Endodermal cell (in vitro differentiated cells): ENCODE data around the gene RAPGEF1. TPM values are rescaled to one million over a fixed set of nuclear protein-coding genes. Genes with fewer than 3 reads are reported as not detected.

ENCODE experiments used
- DNase-seq: peaks from one replicate; pipeline ENCODE4 v3.0.0-alpha.2; 2017
- H3K27ac ChIP-seq: 2 replicates; pipeline ENCODE4 v1.5.1; 2013; ENCODE audit warnings: mild to moderate bottlenecking, low read depth, low read length, moderate library complexity
- H3K27me3 ChIP-seq: 2 replicates; pipeline ENCODE4 v1.6.1; 2013; ENCODE audit warnings: mild to moderate bottlenecking, low read length, moderate library complexity; ENCODE audit not compliant: insufficient read depth, control insufficient read depth, poor library complexity, severe bottlenecking
- H3K36me3 ChIP-seq: 2 replicates; pipeline ENCODE4 v1.7.0; 2013; ENCODE audit warnings: mild to moderate bottlenecking, low read length, moderate library complexity; ENCODE audit not compliant: control insufficient read depth, insufficient read depth
- H3K4me1 ChIP-seq: one replicate; pipeline ENCODE4 v1.7.0; 2013; ENCODE audit warnings: low read length; ENCODE audit not compliant: control insufficient read depth, insufficient read depth
- H3K4me3 ChIP-seq: 2 replicates; pipeline ENCODE4 v1.5.1; 2013; ENCODE audit warnings: mild to moderate bottlenecking, low read length, moderate library complexity
- H3K9ac ChIP-seq: 2 replicates; pipeline ENCODE4 v1.6.1; 2013; ENCODE audit warnings: mild to moderate bottlenecking, low read length, moderate library complexity; ENCODE audit not compliant: poor library complexity, severe bottlenecking; ENCODE audit errors: extremely low read depth
- H3K9me3 ChIP-seq: 2 replicates; pipeline ENCODE4 v1.6.1; 2013; ENCODE audit warnings: mild to moderate bottlenecking, low read length, moderate library complexity; ENCODE audit not compliant: control insufficient read depth
- H3K27ac Mint-ChIP-seq: 2 replicates; pipeline ENCODE4 v1.8.0; 2020; ENCODE audit warnings: mixed read lengths
- H3K27me3 Mint-ChIP-seq: 2 replicates; pipeline ENCODE4 v1.8.0; 2021; ENCODE audit warnings: mild to moderate bottlenecking, mixed read lengths; ENCODE audit not compliant: insufficient read depth
- H3K36me3 Mint-ChIP-seq: 2 replicates; pipeline ENCODE4 v1.8.0; 2020; ENCODE audit warnings: low read depth, mixed read lengths
- H3K4me1 Mint-ChIP-seq: 2 replicates; pipeline ENCODE4 v1.8.0; 2020; ENCODE audit warnings: mixed read lengths
- H3K4me3 Mint-ChIP-seq: 2 replicates; pipeline ENCODE4 v1.8.0; 2020; ENCODE audit warnings: mild to moderate bottlenecking, moderate library complexity, mixed read lengths
- H3K9me3 Mint-ChIP-seq: 2 replicates; pipeline ENCODE4 v1.8.0; 2020; ENCODE audit warnings: mild to moderate bottlenecking, mixed read lengths
- WGBS, 2 experiments: methylation state at CpG; one replicate each; pipeline versions ENCODE4 v1.1.5 to v1.1.7; 2013; ENCODE audit warnings: missing lambda C conversion rate in 2 of 2, mixed read lengths in 1 of 2; ENCODE audit not compliant: insufficient coverage in 1 of 2, insufficient read length in 1 of 2; 5-methylcytosine and 5-hydroxymethylcytosine counted together
- total RNA-seq, 2 donors: library from RNA; stranded (reverse); fragmentation: NEBNext Ultra II Directional in 1 of 2; extraction: Animal tissue kit (Norgen Biotek cat#: 25700) in 1 of 2; gene quantifications; 2 replicates in 1 of 2; 3 replicates in 1 of 2; pipeline ENCODE4 v1.2.1, GENCODE V29; 2021
- TF ChIP-seq, protein P1 (sequence below): fragments of 200-600 bp; sonication (generic); conservative IDR thresholded peaks from 2 replicates; pipeline ENCODE4 v1.5.0; 2021; ENCODE audit warnings: antibody characterized with exemption, mild to moderate bottlenecking

Gene RAPGEF1
- total RNA-seq, 2 donors from 2014 or later, result 63.4 to 85.5 TPM

- Histone ChIP-seq H3K9ac (no peak overlapping the region), H3K4me3 (no peak overlapping the region), H3K4me1 (no peaks in the 10 kb centered on the region), H3K27me3 (no peaks in the 10 kb centered on the region), H3K36me3 (peaks cover 21% of the 10 kb centered on the region), H3K27ac (no peak overlapping the region), H3K9me3 (no peaks in the 10 kb centered on the region)
- no peak overlapping the region for H3K27ac Mint-ChIP-seq
- TF ChIP-seq, protein P1, sequence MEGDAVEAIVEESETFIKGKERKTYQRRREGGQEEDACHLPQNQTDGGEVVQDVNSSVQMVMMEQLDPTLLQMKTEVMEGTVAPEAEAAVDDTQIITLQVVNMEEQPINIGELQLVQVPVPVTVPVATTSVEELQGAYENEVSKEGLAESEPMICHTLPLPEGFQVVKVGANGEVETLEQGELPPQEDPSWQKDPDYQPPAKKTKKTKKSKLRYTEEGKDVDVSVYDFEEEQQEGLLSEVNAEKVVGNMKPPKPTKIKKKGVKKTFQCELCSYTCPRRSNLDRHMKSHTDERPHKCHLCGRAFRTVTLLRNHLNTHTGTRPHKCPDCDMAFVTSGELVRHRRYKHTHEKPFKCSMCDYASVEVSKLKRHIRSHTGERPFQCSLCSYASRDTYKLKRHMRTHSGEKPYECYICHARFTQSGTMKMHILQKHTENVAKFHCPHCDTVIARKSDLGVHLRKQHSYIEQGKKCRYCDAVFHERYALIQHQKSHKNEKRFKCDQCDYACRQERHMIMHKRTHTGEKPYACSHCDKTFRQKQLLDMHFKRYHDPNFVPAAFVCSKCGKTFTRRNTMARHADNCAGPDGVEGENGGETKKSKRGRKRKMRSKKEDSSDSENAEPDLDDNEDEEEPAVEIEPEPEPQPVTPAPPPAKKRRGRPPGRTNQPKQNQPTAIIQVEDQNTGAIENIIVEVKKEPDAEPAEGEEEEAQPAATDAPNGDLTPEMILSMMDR, result no peak
- no peak overlapping the region for H3K4me3 Mint-ChIP-seq
- H3K36me3 Mint-ChIP-seq, result peaks cover 54% of the 10 kb centered on the region
- H3K9me3 Mint-ChIP-seq, result no peaks in the 10 kb centered on the region
- no peaks in the 10 kb centered on the region for H3K27me3 Mint-ChIP-seq
- 94 to 96% methylated on average over 4 to 7 of the region's 7 CpGs for WGBS, 2 experiments
- H3K4me1 Mint-ChIP-seq, result no peaks in the 10 kb centered on the region
- DNase-seq, result no peak
These were observed 155.0 kb downstream of the RAPGEF1 start for GRCh38 chr9:131584858-131585257.

DNA sequence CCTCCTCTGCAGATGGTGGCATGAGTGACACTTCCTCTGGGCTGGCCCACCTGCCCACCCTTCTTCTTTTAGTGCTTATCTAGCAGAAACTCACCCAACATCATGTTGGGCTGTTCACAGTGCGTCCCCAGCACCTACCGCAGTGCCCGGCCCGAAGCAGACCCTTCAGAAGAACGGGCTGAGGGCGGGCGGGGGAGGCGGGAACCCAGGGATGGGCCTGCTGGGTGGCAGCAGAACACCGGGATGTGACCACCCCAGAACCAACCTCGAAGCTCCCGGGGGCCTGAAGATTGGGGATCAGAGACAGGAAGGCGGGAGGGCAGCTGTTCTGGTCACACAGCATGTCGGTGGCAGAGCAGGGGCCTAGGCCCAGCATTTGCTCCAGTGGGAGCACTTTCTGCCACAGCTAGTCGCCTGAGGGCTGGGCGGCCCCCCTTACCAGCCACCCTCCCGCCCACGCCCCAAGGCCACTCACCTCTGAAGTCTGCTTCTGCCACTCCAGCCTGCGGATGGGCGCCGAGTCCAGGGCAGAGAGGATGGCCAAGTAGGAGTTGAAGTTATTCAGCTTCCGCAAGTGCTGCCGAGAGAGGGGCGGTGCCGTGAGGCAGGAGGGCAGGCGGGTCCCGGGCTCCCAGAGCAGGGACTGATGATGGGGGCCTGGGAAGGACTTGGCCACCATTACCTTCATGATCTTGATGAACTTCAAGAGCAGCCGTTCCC is 155.9 kb downstream of the RAPGEF1 start:
- Mint-ChIP-seq H3K4me1 (no peaks in the 10 kb centered on the region), H3K4me3 (no peak overlapping the region), H3K27me3 (no peaks in the 10 kb centered on the region), H3K36me3 (peaks cover 53% of the 10 kb centered on the region), H3K9me3 (no peaks in the 10 kb centered on the region), H3K27ac (no peak overlapping the region)
- no peaks in the 10 kb centered on the region for H3K9me3 ChIP-seq
- H3K9ac ChIP-seq, result no peak overlapping the region
- no peaks in the 10 kb centered on the region for H3K27me3 ChIP-seq
- H3K4me1 ChIP-seq, result no peaks in the 10 kb centered on the region
- DNase-seq, result peak; percentile 34
- no peak overlapping the region for H3K4me3 ChIP-seq
- TF ChIP-seq, protein P1, result no peak
- peaks cover 25% of the 10 kb centered on the region for H3K36me3 ChIP-seq
- H3K27ac ChIP-seq, result no peak overlapping the region
- 96 to 97% methylated on average over 13 to 27 of the region's 27 CpGs for WGBS, 2 experiments

- no peak overlapping the region for H3K4me3 ChIP-seq
- 87 to 95% methylated on average over 5 of the region's 5 CpGs for WGBS, 2 experiments
- no peaks in the 10 kb centered on the region for H3K9me3 ChIP-seq
- no peaks in the 10 kb centered on the region for H3K4me1 ChIP-seq
- no peak overlapping the region for H3K4me3 Mint-ChIP-seq
- H3K27me3 Mint-ChIP-seq, result no peaks in the 10 kb centered on the region
- H3K9me3 Mint-ChIP-seq, result no peaks in the 10 kb centered on the region
- DNase-seq, result no peak
- H3K4me1 Mint-ChIP-seq, result no peaks in the 10 kb centered on the region
- H3K36me3 ChIP-seq, result peaks cover 29% of the 10 kb centered on the region
- no peaks in the 10 kb centered on the region for H3K27me3 ChIP-seq
- H3K9ac ChIP-seq, result no peak overlapping the region
- H3K27ac ChIP-seq, result no peak overlapping the region
- H3K36me3 Mint-ChIP-seq, result peaks cover 57% of the 10 kb centered on the region
- TF ChIP-seq, protein P1, result no peak
- no peak overlapping the region for H3K27ac Mint-ChIP-seq
These were observed 156.6 kb downstream of the RAPGEF1 start for GRCh38 chr9:131583337-131583645.
